HepG2 (cell line): ENCODE measurements around the gene ATAD1. TPM values are rescaled to one million over a fixed set of nuclear protein-coding genes. Genes with fewer than 3 reads are reported as not detected.

Experiments used
- CENPT ChIP-seq: sonication (generic); formaldehyde crosslinking; IDR thresholded peaks from 2 replicates; pipeline ENCODE4 v1.8.0; 2022; ENCODE audit warnings: low read depth, mild to moderate bottlenecking, moderate library complexity, missing genetic modification reagents
- HMGA1 ChIP-seq: sonication (generic); formaldehyde crosslinking; conservative IDR thresholded peaks from 2 replicates; pipeline ENCODE4 v1.4.0; 2020; ENCODE audit warnings: missing genetic modification reagents
- IKZF1 ChIP-seq: fragments of 450-650 bp; IDR thresholded peaks from 2 replicates; pipeline ENCODE4 v1.7.1; 2016
- MAX ChIP-seq: IDR thresholded peaks from 2 replicates; pipeline ENCODE4 v1.6.1; 2012; ENCODE audit warnings: inconsistent platforms
- TMF1 ChIP-seq: sonication (generic); formaldehyde crosslinking; IDR thresholded peaks from 2 replicates; pipeline ENCODE4 v1.8.1; 2022; ENCODE audit warnings: low read depth, missing genetic modification reagents
- ZBED4 ChIP-seq: sonication (generic); formaldehyde crosslinking; IDR thresholded peaks from 2 replicates; pipeline ENCODE4 v1.4.0; 2020; ENCODE audit warnings: missing genetic modification reagents, borderline replicate concordance
- ZBTB10 ChIP-seq: sonication (generic); formaldehyde crosslinking; IDR thresholded peaks from 2 replicates; pipeline ENCODE4 v1.4.0; 2020; ENCODE audit warnings: missing genetic modification reagents, borderline replicate concordance
- ZNF136 ChIP-seq: sonication (generic); formaldehyde crosslinking; IDR thresholded peaks from 2 replicates; pipeline ENCODE4 v1.8.1; 2022; ENCODE audit warnings: low read depth, mild to moderate bottlenecking, moderate library complexity, missing genetic modification reagents
- ZNF33B ChIP-seq: sonication (generic); formaldehyde crosslinking; IDR thresholded peaks from 2 replicates; pipeline ENCODE4 v1.5.1; 2020; ENCODE audit warnings: mild to moderate bottlenecking, missing genetic modification reagents
- ZNF709 ChIP-seq: sonication (generic); formaldehyde crosslinking; IDR thresholded peaks from 2 replicates; pipeline ENCODE4 v1.5.0; 2020; ENCODE audit warnings: mild to moderate bottlenecking, missing genetic modification reagents
- ZNF841 ChIP-seq: sonication (generic); formaldehyde crosslinking; IDR thresholded peaks from 2 replicates; pipeline ENCODE4 v1.8.1; 2023; ENCODE audit warnings: missing genetic modification reagents, borderline replicate concordance
- ZXDC ChIP-seq: sonication (generic); formaldehyde crosslinking; IDR thresholded peaks from 2 replicates; pipeline ENCODE4 v1.5.0; 2020; ENCODE audit warnings: mild to moderate bottlenecking, missing genetic modification reagents
- polyA plus RNA-seq, 8 experiments: library from polyadenylated mRNA; depleted of rRNA in 3 of 8; stranded (reverse) in 7 of 8; unstranded in 1 of 8; fragments of >200 nt; fragmentation: Illumina TruSeq in 4 of 8; extraction: Trizol in 4 of 8; gene quantifications; 2 replicates each; pipeline versions ENCODE4 v1.2.1 to v1.2.3, GENCODE V29; 2011 to 2016; ENCODE audit warnings: low read depth in 4 of 8, missing spikeins in 1 of 8, mixed read lengths in 1 of 8; ENCODE audit not compliant: insufficient read depth in 1 of 8
- total RNA-seq, 5 experiments: library from RNA; depleted of rRNA; stranded (reverse); fragments of >200 nt; fragmentation: Illumina TruSeq; extraction: Trizol; gene quantifications; 2 replicates each; pipeline ENCODE4 v1.2.3, GENCODE V29; 2016; ENCODE audit warnings: low read depth in 1 of 5

The ATAD1 gene
- total and polyA plus RNA-seq, 2 of the 13 experiments (the other 11 are each of a cell fraction or from before 2014, with no cell fraction given), result 14.9 to 28.2 TPM

GRCh38 chr10:87817609-87818504, at the start of gene ATAD1 (continued):
- TF ChIP-seq ZBED4 (CRISPR knock-in tag), result no peak
- TF ChIP-seq ZNF841, result no peak
- no peak for TF ChIP-seq ZNF709 (CRISPR knock-in tag)
- TF ChIP-seq IKZF1, result no peak
- TF ChIP-seq HMGA1 (CRISPR knock-in tag), result no peak
- no peak for TF ChIP-seq CENPT (CRISPR knock-in tag)
- TF ChIP-seq ZNF136 (CRISPR knock-in tag), result peak; percentile 23; the same call in 1 of the 2 replicates
- TF ChIP-seq TMF1 (CRISPR knock-in tag), result peak; percentile 54; the same call in 1 of the 2 replicates
- TF ChIP-seq ZNF33B (CRISPR knock-in tag), result peak; percentile 63; the same call in 1 of the 2 replicates
- peak; percentile 46; the same call in 1 of the 2 replicates for TF ChIP-seq MAX
- no peak for TF ChIP-seq ZXDC (CRISPR knock-in tag)
- peak; percentile 65; the same call in 1 of the 2 replicates for TF ChIP-seq ZBTB10
